ENCODE data around the gene SSBP3. TPM values are rescaled to one million over a fixed set of nuclear protein-coding genes. Genes with fewer than 3 reads are reported as not detected.

Gene SSBP3
- total RNA-seq, 1 experiment from 2014 or later = 42.1 TPM

- no peaks in the 10 kb centered on the region for H3K9me3 Mint-ChIP-seq (ENCODE audit: unreplicated experiment)
- intact Hi-C loops (cut with micrococcal nuclease; ENCODE audit: unreplicated experiment) = no loop called here
- DNase-seq = no peak
- Histone ChIP-seq H3K4me3 (ENCODE audit: low read depth, low read length) (no peak overlapping the region), H3K4me1 (no peaks in the 10 kb centered on the region), H3K27me3 (replicated peaks; ENCODE audit: control insufficient read depth, insufficient read depth, low read length) (no peaks in the 10 kb centered on the region), H3K9me3 (no peaks in the 10 kb centered on the region), H3K36me3 (ENCODE audit: control insufficient read depth, insufficient read depth, low read length) (no peaks in the 10 kb centered on the region)
- no peaks in the 10 kb centered on the region for H3K4me1 Mint-ChIP-seq (ENCODE audit: low read depth, unreplicated experiment)
- no peaks in the 10 kb centered on the region for H3K27me3 Mint-ChIP-seq (ENCODE audit: insufficient read depth, unreplicated experiment)
- H3K27ac Mint-ChIP-seq (ENCODE audit: unreplicated experiment) = no peak overlapping the region
- TF ChIP-seq CTCF (IDR thresholded peaks at IDR 0.05; ENCODE audit: insufficient read depth in 1 of 2, low read depth in 1 of 2, low read length in 1 of 2, severe bottlenecking in 1 of 2, unreplicated experiment in 1 of 2) = no peak
- no TSS peak for BruUV-seq (replicated peaks)
- no peaks in the 10 kb centered on the region for H3K36me3 Mint-ChIP-seq (ENCODE audit: insufficient read depth, unreplicated experiment)
- POLR2A ChIA-PET = no interaction called here
- CTCF ChIA-PET = no interaction called here
- no peak overlapping the region for H3K4me3 Mint-ChIP-seq (ENCODE audit: unreplicated experiment)
These were observed 140.5 kb downstream of the SSBP3 start for GRCh38 chr1:54265659-54266058.

GRCh38 chr1:54265126-54265525, 141.1 kb downstream of the SSBP3 start:
- intact Hi-C loops (cut with micrococcal nuclease; ENCODE audit: unreplicated experiment) = no loop called here
- Histone ChIP-seq H3K27me3 (replicated peaks; ENCODE audit: control insufficient read depth, insufficient read depth, low read length) (no peaks in the 10 kb centered on the region), H3K36me3 (ENCODE audit: control insufficient read depth, insufficient read depth, low read length) (no peaks in the 10 kb centered on the region)

GRCh38 chr1:54263601-54264226, 142.5 kb downstream of the SSBP3 start:
- H3K4me3 Mint-ChIP-seq (ENCODE audit: unreplicated experiment) = no peak overlapping the region
- H3K36me3 ChIP-seq (ENCODE audit: control insufficient read depth, insufficient read depth, low read length) = no peaks in the 10 kb centered on the region
- no peak overlapping the region for H3K4me3 ChIP-seq (ENCODE audit: low read depth, low read length)
- H3K4me1 ChIP-seq = no peaks in the 10 kb centered on the region
- H3K36me3 Mint-ChIP-seq (ENCODE audit: insufficient read depth, unreplicated experiment) = no peaks in the 10 kb centered on the region
- DNase-seq = no peak
- BruUV-seq (replicated peaks) = no TSS peak
- CTCF ChIA-PET = no interaction called here
- H3K27ac Mint-ChIP-seq (ENCODE audit: unreplicated experiment) = no peak overlapping the region
- intact Hi-C loops (cut with micrococcal nuclease; ENCODE audit: unreplicated experiment) = no loop called here
- no peaks in the 10 kb centered on the region for H3K9me3 Mint-ChIP-seq (ENCODE audit: unreplicated experiment)
- H3K27me3 Mint-ChIP-seq (ENCODE audit: insufficient read depth, unreplicated experiment) = no peaks in the 10 kb centered on the region
- POLR2A ChIA-PET = no interaction called here
- no peak for TF ChIP-seq CTCF (IDR thresholded peaks at IDR 0.05; ENCODE audit: insufficient read depth in 1 of 2, low read depth in 1 of 2, low read length in 1 of 2, severe bottlenecking in 1 of 2, unreplicated experiment in 1 of 2)
- H3K9me3 ChIP-seq = no peaks in the 10 kb centered on the region
- no peaks in the 10 kb centered on the region for H3K27me3 ChIP-seq (replicated peaks; ENCODE audit: control insufficient read depth, insufficient read depth, low read length)
- no peaks in the 10 kb centered on the region for H3K4me1 Mint-ChIP-seq (ENCODE audit: low read depth, unreplicated experiment)

More at GRCh38 chr1:54265126-54265525, 141.1 kb downstream of the SSBP3 start:
- CTCF ChIA-PET = no interaction called here
- Mint-ChIP-seq H3K4me3 (ENCODE audit: unreplicated experiment) (no peak overlapping the region), H3K9me3 (ENCODE audit: unreplicated experiment) (no peaks in the 10 kb centered on the region), H3K4me1 (ENCODE audit: low read depth, unreplicated experiment) (no peaks in the 10 kb centered on the region), H3K36me3 (ENCODE audit: insufficient read depth, unreplicated experiment) (no peaks in the 10 kb centered on the region), H3K27me3 (ENCODE audit: insufficient read depth, unreplicated experiment) (no peaks in the 10 kb centered on the region), H3K27ac (ENCODE audit: unreplicated experiment) (no peak overlapping the region)
- TF ChIP-seq CTCF (IDR thresholded peaks at IDR 0.05; ENCODE audit: insufficient read depth in 1 of 2, low read depth in 1 of 2, low read length in 1 of 2, severe bottlenecking in 1 of 2, unreplicated experiment in 1 of 2) = no peak
- no TSS peak for BruUV-seq (replicated peaks)
- no peak overlapping the region for H3K4me3 ChIP-seq (ENCODE audit: low read depth, low read length)
- DNase-seq = no peak
- no peaks in the 10 kb centered on the region for H3K4me1 ChIP-seq
- H3K9me3 ChIP-seq = no peaks in the 10 kb centered on the region
- POLR2A ChIA-PET = no interaction called here
